ENCODE results near the gene HMGB1. TPM values are rescaled to one million over a fixed set of nuclear protein-coding genes. Genes with fewer than 3 reads are reported as not detected.

The HMGB1 gene
- total and polyA plus RNA-seq, 2 of the 4 experiments (the other 2 are of a cell fraction) = 185 to 276 TPM

DNA sequence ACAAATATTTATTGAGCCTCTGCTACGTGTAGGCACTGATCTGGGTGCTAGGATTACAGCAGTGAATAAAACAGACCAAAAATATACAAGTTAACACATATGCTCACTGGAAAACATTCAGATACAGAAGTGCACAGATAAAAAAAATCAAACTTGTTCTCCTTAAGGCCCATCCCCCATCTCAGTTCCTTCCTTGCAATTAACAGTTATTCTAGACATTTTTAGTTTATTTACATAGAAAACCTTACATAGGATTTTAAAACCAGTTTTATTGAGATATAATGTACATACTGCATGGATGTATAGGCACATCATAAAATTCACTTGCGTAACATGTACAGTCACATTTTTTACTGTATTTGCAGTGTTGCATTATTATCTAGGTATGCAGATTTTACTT, 36.5 kb upstream of the HMGB1 start:
- Histone ChIP-seq H3K9me1 (ENCODE audit: insufficient read depth, low read length) (no peaks in the 10 kb centered on the region; the same call in 1 of the 2 replicates), H3K9me3 (ENCODE audit: control insufficient read depth, insufficient read depth, low read length) (no peaks in the 10 kb centered on the region), H4K5ac (ENCODE audit: low read depth, low read length) (no peak overlapping the region), H4K8ac (ENCODE audit: low read depth in 2 of 2, low read length in 2 of 2) (no peak overlapping the region), H3K4ac (ENCODE audit: low read depth, low read length) (no peak overlapping the region), H3K14ac (replicated peaks; ENCODE audit: low read depth, low read length) (no peak overlapping the region), H3K4me3 (ENCODE audit: insufficient read depth, low read depth, low read length) (no peak overlapping the region), H2AFZ (replicated peaks; ENCODE audit: low read length, poor library complexity) (no peak overlapping the region), H2BK120ac (ENCODE audit: low read depth, low read length) (no peak overlapping the region), H2BK20ac (ENCODE audit: low read depth, low read length) (no peak overlapping the region), H4K20me1 (ENCODE audit: insufficient read depth, low read length) (no peaks in the 10 kb centered on the region), H3K27me3 (ENCODE audit: control insufficient read depth, insufficient read depth, low read length) (no peaks in the 10 kb centered on the region; the same call in 1 of the 2 replicates), H2AK9ac (replicated peaks; ENCODE audit: low read depth, low read length, poor library complexity) (no peak overlapping the region), H3K27ac (ENCODE audit: insufficient read depth, low read length) (no peak overlapping the region), H3K23ac (ENCODE audit: low read depth, low read length) (no peak overlapping the region), H2AK5ac (ENCODE audit: low read depth, low read length) (no peak overlapping the region), H3K4me2 (ENCODE audit: low read depth, low read length) (no peak overlapping the region), H3K79me1 (ENCODE audit: low read depth in 1 of 2, low read length in 2 of 2) (no peaks in the 10 kb centered on the region), H3K56ac (ENCODE audit: extremely low read depth, insufficient read depth, low read length) (no peak overlapping the region), H4K91ac (ENCODE audit: insufficient read depth, low read depth, low read length) (no peak overlapping the region), H2BK15ac (ENCODE audit: low read depth, low read length) (no peak overlapping the region), H3K4me1 (ENCODE audit: control insufficient read depth, insufficient read depth, low read length) (no peaks in the 10 kb centered on the region), H3K9ac (ENCODE audit: low read depth, low read length) (no peak overlapping the region), H3K36me3 (ENCODE audit: control insufficient read depth, insufficient read depth, low read length) (no peaks in the 10 kb centered on the region), H3K18ac (ENCODE audit: low read depth, low read length) (no peak overlapping the region), H2BK5ac (ENCODE audit: low read depth, low read length, poor library complexity, severe bottlenecking) (no peak overlapping the region)
- DNase-seq = no peak
- CTCF ChIA-PET = no interaction called here
- no peak for ATAC-seq (ENCODE audit: low read depth)
- no TSS peak for BruUV-seq (replicated peaks)
- in situ Hi-C loops (cut with MboI; ENCODE audit: low sequenced_read_pairs) = no loop called here
- intact Hi-C loops (cut with micrococcal nuclease) = no loop called here
- no CpG with 5 or more reads among the region's 2 CpGs for WGBS, 2 experiments (ENCODE audit: extremely low coverage in 2 of 2, insufficient read length in 1 of 2)
- TF ChIP-seq FOS (IDR thresholded peaks at IDR 0.05; ENCODE audit: low read depth, low read length) (no peak), CEBPB (IDR thresholded peaks at IDR 0.05; ENCODE audit: low read depth, low read length) (peak; percentile 24; the same call in 1 of the 2 replicates)
- dilution Hi-C loops (cut with HindIII; ENCODE audit: low sequenced_read_pairs, unreplicated experiment) = no loop called here
- POLR2A ChIA-PET (ENCODE audit: unreplicated experiment) = no interaction called here
